HPDE6-E6E7 (cell line): ENCODE measurements around the gene ARID1B.

Experiments
- DNase-seq: peaks from one replicate; pipeline ENCODE4 v3.0.0; 2011; ENCODE audit warnings: missing footprints; ENCODE audit errors: extremely low spot score

ARID1B gene

GRCh38 chr6:157074969-157075368 lies 297.8 kb downstream of the ARID1B start:
- DNase-seq, result no peak

- DNase-seq, result no peak
Observed at GRCh38 chr6:157075549-157076450, 298.6 kb downstream of the ARID1B start.

DNA sequence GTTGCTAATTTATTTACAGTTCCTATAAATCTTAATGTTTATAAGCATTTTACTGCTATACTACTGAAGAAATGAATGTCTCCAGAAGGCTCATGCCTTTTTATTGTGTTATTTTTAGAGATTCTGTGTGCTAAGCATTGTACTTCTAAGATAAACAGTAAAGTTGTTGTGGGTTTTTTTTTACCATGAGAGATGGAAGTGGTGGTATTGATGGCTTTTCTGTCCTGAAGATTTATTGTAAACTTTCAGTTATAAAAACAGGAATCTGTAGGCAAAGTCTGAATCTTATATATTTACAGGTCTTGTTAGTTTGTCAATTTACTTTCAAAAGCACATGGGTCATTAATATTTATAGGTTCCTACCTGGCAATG lies 299.3 kb downstream of the ARID1B start:
- no peak for DNase-seq

GRCh38 chr6:157077251-157077650 lies 300.1 kb downstream of the ARID1B start:
- no peak for DNase-seq

DNA sequence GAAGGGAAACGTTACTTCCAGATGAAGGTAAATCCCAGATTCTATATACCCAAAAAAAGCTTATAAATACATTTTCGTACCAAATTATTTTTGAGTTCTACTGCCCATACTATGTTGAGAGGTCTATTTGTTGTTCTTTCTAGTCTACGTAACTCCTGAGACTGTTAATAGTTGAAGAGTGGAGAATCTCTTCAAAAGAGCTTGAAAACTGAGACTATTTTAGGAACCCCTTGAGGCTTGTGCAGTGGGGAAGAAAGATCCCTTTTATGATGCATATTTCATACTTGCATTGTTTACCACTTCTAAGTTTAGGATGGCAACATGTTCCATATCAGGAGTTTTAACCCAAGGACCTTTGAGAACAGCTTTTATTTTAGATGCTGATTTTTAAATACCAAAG lies 301.1 kb downstream of the ARID1B start:
- DNase-seq, result no peak

DNA sequence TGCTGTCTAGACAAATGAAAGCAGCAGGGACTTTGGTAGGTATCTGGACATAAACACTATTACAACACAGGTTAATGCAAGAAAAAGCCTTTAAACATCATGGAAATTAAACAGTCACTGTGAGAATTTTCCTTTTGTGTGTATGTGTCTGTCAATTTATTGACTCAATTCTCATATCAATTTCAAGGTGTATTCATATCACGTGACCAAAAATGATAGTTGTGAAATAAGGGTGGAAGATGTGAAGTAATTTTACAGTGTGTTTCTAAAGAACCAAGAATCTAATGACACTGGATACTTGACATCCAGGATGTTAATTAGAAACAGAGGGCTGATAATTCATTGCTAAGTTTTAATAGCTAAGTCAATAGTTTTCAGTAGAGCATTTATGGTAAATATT lies 302.1 kb downstream of the ARID1B start:
- DNase-seq, result no peak

DNA sequence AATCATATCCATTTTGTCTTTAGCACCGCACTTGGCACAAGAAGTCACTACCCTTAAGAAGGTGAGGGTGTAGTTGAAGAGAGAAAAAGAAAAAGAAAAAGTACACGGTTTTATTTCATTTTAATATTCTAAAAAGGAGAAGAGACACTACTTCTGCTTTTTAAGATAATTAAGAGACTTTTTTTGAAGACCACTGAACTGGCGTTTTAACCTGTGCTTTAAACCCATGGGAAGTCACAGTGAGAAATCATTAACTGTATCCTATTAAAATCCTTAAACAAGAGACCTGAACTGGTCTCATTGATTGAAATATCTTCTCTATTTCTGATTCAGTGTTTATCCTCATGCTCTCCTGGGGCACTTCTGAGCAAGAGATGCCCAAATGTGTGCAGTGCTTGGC lies 302.6 kb downstream of the ARID1B start:
- DNase-seq, result no peak

GRCh38 chr6:157080986-157081391 lies 303.8 kb downstream of the ARID1B start:
- no peak for DNase-seq

- DNase-seq, result no peak
Observed at GRCh38 chr6:157083343-157083742, 306.2 kb downstream of the ARID1B start.

GRCh38 chr6:157086632-157087031 lies 309.5 kb downstream of the ARID1B start:
- no peak for DNase-seq

GRCh38 chr6:157087974-157088373 lies 310.8 kb downstream of the ARID1B start:
- DNase-seq, result no peak

GRCh38 chr6:157088841-157089240 lies 311.7 kb downstream of the ARID1B start:
- DNase-seq, result no peak

GRCh38 chr6:157089258-157089657 lies 312.1 kb downstream of the ARID1B start:
- DNase-seq, result no peak

DNA sequence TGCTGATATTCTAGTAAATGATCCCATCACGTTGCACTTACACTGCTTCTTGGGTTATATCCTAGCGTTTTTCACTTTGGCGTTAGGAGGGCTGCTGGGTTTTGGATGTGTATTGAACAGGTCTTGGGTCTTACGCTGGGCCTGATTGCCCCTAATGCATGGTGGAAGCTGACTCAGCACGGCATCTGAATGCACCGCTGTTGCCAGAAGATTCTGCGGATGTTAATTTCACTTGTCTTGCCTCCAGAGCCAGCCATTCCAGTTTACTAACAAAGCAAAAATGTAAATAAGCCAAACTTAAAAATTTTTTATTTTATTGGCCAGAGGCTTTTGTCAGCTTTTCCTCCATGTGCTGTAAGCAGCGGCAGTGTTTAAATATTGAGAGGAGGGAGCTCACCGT lies 312.7 kb downstream of the ARID1B start:
- no peak for DNase-seq

DNA sequence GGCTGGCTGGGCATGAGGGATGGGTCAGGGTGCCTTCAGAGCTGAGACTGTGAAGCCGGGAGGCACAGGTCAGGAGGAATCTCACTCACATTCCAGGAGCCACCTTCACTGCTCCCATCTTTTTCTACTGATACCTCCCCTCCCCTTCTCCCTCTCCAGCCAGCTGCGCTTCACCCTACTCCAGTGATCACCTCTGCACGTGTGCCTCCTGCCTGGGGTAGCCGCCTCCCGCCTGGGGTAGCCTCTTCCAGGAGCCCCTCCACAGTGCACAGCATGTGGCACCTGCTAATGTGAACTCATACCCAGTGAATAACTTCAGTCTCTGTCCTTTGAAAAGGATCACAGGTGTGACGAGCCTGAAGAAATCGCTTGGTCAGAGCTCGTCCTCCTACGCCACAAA lies 313.6 kb downstream of the ARID1B start:
- DNase-seq, result no peak

GRCh38 chr6:157091243-157091642 lies 314.1 kb downstream of the ARID1B start:
- DNase-seq, result no peak

- no peak for DNase-seq
Observed at GRCh38 chr6:157091856-157092460, 314.8 kb downstream of the ARID1B start.

DNA sequence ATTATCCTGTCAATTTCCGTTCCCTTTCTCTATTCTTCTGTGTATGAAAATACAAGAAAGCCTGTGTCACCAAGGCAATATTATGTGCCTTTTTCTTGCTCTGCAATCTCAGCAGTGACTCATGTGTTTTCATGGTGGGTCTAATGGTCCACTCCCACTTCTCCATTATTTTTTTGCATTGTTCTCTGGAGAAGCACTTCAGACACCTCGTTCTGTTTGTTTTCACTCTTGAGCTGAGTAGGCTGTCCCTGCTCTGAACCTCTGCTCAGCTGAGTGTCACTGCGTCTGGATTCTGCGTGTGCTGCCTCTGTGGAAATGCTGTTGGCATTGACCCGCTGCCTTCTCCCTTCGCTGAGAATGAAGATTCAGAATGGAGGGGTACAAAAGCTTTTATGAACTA lies 315.6 kb downstream of the ARID1B start:
- DNase-seq, result no peak

GRCh38 chr6:157093536-157093935 lies 316.4 kb downstream of the ARID1B start:
- DNase-seq, result no peak

GRCh38 chr6:157094038-157094437 lies 316.9 kb downstream of the ARID1B start:
- no peak for DNase-seq

DNA sequence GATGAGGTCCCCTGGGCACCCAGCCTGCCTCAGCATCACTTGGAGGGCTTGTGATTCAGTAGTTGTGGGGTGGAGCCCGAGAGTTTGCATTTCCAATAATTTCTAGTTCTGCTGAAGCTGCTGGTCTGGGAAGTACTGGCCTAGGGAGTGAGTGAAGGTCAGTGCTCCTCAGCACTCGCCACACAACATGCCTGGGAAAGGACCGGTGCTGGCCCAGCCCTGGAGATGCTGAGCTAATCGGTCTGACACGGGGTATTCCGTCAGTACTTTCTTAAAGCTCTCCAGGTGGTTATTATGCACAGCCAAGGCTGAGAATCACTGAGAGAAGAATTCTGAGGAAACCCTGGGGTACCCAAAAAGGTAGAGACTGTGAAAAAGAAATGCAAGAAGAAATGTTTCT lies 317.9 kb downstream of the ARID1B start:
- no peak for DNase-seq

DNA sequence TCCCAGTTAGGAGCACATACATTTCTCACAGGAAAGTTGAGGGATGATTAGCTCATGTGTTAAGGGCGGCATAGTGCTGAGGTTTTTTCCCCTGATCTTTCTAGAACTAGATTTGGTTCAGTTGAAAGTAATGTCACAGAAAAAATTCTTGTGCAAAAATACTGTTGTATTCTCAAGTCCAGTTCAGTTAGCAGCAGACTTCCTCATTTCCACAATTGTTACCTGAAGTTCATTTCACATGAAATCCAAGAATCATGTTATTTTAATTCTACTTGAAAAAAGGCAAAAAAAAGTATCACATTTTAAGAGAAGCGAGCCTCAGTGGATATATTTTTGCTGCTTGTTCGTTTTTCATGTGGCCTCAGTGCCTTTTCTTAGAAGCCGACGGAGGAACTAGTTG lies 318.4 kb downstream of the ARID1B start:
- no peak for DNase-seq

GRCh38 chr6:157096105-157096504 lies 318.9 kb downstream of the ARID1B start:
- DNase-seq, result no peak
